HepG2 (cell line): ENCODE measurements around the gene CARMIL1. TPM values are rescaled to one million over a fixed set of nuclear protein-coding genes. Genes with fewer than 3 reads are reported as not detected.
A peak's percentile ranks its signal among the peaks of the same experiment; 100 is the strongest.

Experiments used
- ATAC-seq: fragments of 200-7000 bp; cut with Tn5 transposase; 3 replicates; pipeline ENCODE4 v1.9.1; 2020; ENCODE audit warnings: mild to moderate bottlenecking, moderate library complexity
- BruUV-seq: library from RNA; stranded (reverse); fragments of 400-500 nt; replicated peaks from 2 replicates; lab custom pipeline; 2021; lab: Mats Ljungman, UMichigan
- CTCF ChIA-PET: fragments of 300-600 bp; formaldehyde crosslinking; extraction: SDS; loops from one replicate; lab custom pipeline; 2021; ENCODE audit warnings: low total read pairs, inconsistent platforms, low intra/inter-chr PET ratio; lab: Yijun Ruan, JAX
- POLR2A ChIA-PET: fragments of 350-600 bp; sonication (Branson Sonifier 250); formaldehyde crosslinking; loops from one replicate; lab custom pipeline; 2020; ENCODE audit warnings: antibody characterized with exemption, inconsistent platforms; lab: Yijun Ruan, JAX
- DNase-seq: peaks from one replicate; pipeline ENCODE4 v3.0.0-alpha.2; 2015; ENCODE audit warnings: low spot score
- FAIRE-seq: peaks from 3 replicates; lab custom pipeline; 2011; peaks lifted over from hg19 to GRCh38; lab: Jason Lieb, UNC
- H2AFZ ChIP-seq: one replicate; pipeline ENCODE4 v1.6.1; 2011; ENCODE audit warnings: low read length, inconsistent platforms
- H3K27ac ChIP-seq: fragments of 300-600 bp; 3 replicates; pipeline ENCODE4 v1.8.0; 2011; ENCODE audit warnings: mixed run types, mild to moderate bottlenecking, mixed read lengths, low read length, inconsistent platforms; ENCODE audit not compliant: insufficient read depth; ENCODE audit errors: extremely low read length
- H3K27me3 ChIP-seq, 2 experiments: fragments of 200-600 bp in 1 of 2; 2 replicates in 1 of 2; 3 replicates in 1 of 2; pipeline versions ENCODE4 v1.6.0 to v1.8.0; 2011; ENCODE audit warnings: low read length in 2 of 2, mild to moderate bottlenecking in 2 of 2, moderate library complexity in 2 of 2, inconsistent platforms in 1 of 2; ENCODE audit not compliant: insufficient read depth in 2 of 2, control insufficient read depth in 1 of 2
- H3K36me3 ChIP-seq, 2 experiments: fragments of 200-600 bp in 1 of 2; replicated peaks in 1 of 2; 2 replicates in 1 of 2; 3 replicates in 1 of 2; pipeline versions ENCODE4 v1.5.1 to v1.8.0; 2011; ENCODE audit warnings: low read length in 2 of 2, inconsistent platforms in 1 of 2; ENCODE audit not compliant: insufficient read depth in 2 of 2, control insufficient read depth in 1 of 2
- H3K4me1 ChIP-seq: 2 replicates; pipeline ENCODE4 v1.5.1; 2012; ENCODE audit warnings: low read length, inconsistent platforms; ENCODE audit not compliant: insufficient read depth
- H3K4me2 ChIP-seq: 2 replicates; pipeline ENCODE4 v1.6.0; 2011; ENCODE audit warnings: low read depth, low read length, inconsistent platforms
- H3K4me3 ChIP-seq, 3 experiments: fragments of 200-600 bp in 1 of 3; sonication (generic), shearing (Covaris generic) in 1 of 3; replicated peaks in 1 of 3; 2 replicates each; pipeline ENCODE4 v1.5.1; 2011 to 2016; ENCODE audit warnings: low read length in 3 of 3, inconsistent platforms in 2 of 3, low read depth in 2 of 3, mild to moderate bottlenecking in 2 of 3, control low read depth in 1 of 3, mixed read lengths in 1 of 3; ENCODE audit not compliant: insufficient read depth in 1 of 3
- H3K79me2 ChIP-seq: one replicate; pipeline ENCODE4 v1.6.1; 2011; ENCODE audit warnings: low read length, inconsistent platforms; ENCODE audit not compliant: insufficient read depth
- H3K9ac ChIP-seq: 2 replicates; pipeline ENCODE4 v1.6.0; 2011; ENCODE audit warnings: mild to moderate bottlenecking, low read depth, low read length, inconsistent platforms; ENCODE audit not compliant: insufficient read depth
- H3K9me3 ChIP-seq: 2 replicates; pipeline ENCODE4 v1.5.1; 2012; ENCODE audit warnings: mild to moderate bottlenecking, low read length
- H4K20me1 ChIP-seq: 2 replicates; pipeline ENCODE4 v1.6.0; 2011; ENCODE audit warnings: inconsistent platforms, mild to moderate bottlenecking, low read length, moderate library complexity; ENCODE audit not compliant: insufficient read depth
- HDAC6 ChIP-seq: fragments of 200-600 bp; sonication (generic); IDR thresholded peaks from 2 replicates; pipeline ENCODE4 v1.7.0; 2017; ENCODE audit warnings: mild to moderate bottlenecking, antibody characterized with exemption, low read length, low read depth
- PHF8 ChIP-seq: sonication (generic); formaldehyde crosslinking; IDR thresholded peaks from 2 replicates; pipeline ENCODE4 v1.5.0; 2020; ENCODE audit warnings: missing genetic modification reagents
- POLR2G ChIP-seq: fragments of 200-400 bp; formaldehyde crosslinking; IDR thresholded peaks from 2 replicates; pipeline ENCODE4 v1.6.1; 2018; ENCODE audit warnings: mild to moderate bottlenecking, low read depth, low read length, moderate library complexity
- PRPF4 ChIP-seq: fragments of 200-400 bp; formaldehyde crosslinking; IDR thresholded peaks from 2 replicates; pipeline ENCODE4 v1.6.1; 2016; ENCODE audit warnings: low read length, low read depth; ENCODE audit not compliant: poor library complexity, severe bottlenecking
- ZKSCAN5 ChIP-seq: sonication (generic); formaldehyde crosslinking; IDR thresholded peaks from 2 replicates; pipeline ENCODE4 v1.5.1; 2020; ENCODE audit warnings: mild to moderate bottlenecking, missing genetic modification reagents
- ZNF263 ChIP-seq: sonication (generic); formaldehyde crosslinking; IDR thresholded peaks from 2 replicates; pipeline ENCODE4 v1.4.0; 2020; ENCODE audit warnings: missing genetic modification reagents
- ZNF331 ChIP-seq: sonication (generic); formaldehyde crosslinking; IDR thresholded peaks from 2 replicates; pipeline ENCODE4 v1.4.0; 2020; ENCODE audit warnings: missing genetic modification reagents
- ZNF619 ChIP-seq: sonication (generic); formaldehyde crosslinking; IDR thresholded peaks from 2 replicates; pipeline ENCODE4 v1.4.0; 2020; ENCODE audit warnings: mild to moderate bottlenecking, missing genetic modification reagents
- WGBS: methylation state at CpG from one replicate; pipeline ENCODE4 v1.1.6; 2017; ENCODE audit warnings: low lambda C conversion rate; 5-methylcytosine and 5-hydroxymethylcytosine counted together
- in situ Hi-C: cut with HindIII; loops from 2 replicates; pipeline ENCODE4 v1.10.0; 2017; ENCODE audit warnings: low pct_unique_long_range_greater_than_20kb; ENCODE audit not compliant: extremely low pct_ligation_motif_present
- intact Hi-C: fragments of 100-400 bp; cut with micrococcal nuclease; formaldehyde crosslinking; loops from one replicate; pipeline ENCODE4 v1.10.0; 2022; ENCODE audit not compliant: unreplicated experiment
- polyA plus RNA-seq, 8 experiments: library from polyadenylated mRNA; depleted of rRNA in 3 of 8; stranded (reverse) in 7 of 8; unstranded in 1 of 8; fragments of >200 nt; fragmentation: Illumina TruSeq in 4 of 8; extraction: Trizol in 4 of 8; gene quantifications; 2 replicates each; pipeline versions ENCODE4 v1.2.1 to v1.2.3, GENCODE V29; 2011 to 2016; ENCODE audit warnings: low read depth in 4 of 8, missing spikeins in 1 of 8, mixed read lengths in 1 of 8; ENCODE audit not compliant: insufficient read depth in 1 of 8
- total RNA-seq, 5 experiments: library from RNA; depleted of rRNA; stranded (reverse); fragments of >200 nt; fragmentation: Illumina TruSeq; extraction: Trizol; gene quantifications; 2 replicates each; pipeline ENCODE4 v1.2.3, GENCODE V29; 2016; ENCODE audit warnings: low read depth in 1 of 5
- TF ChIP-seq, protein P1 (sequence below): sonication (generic); formaldehyde crosslinking; IDR thresholded peaks from 2 replicates; pipeline ENCODE4 v1.4.0; 2020; ENCODE audit warnings: missing genetic modification reagents
- TF ChIP-seq, protein P2 (sequence below): sonication (generic); formaldehyde crosslinking; IDR thresholded peaks from 2 replicates; pipeline ENCODE4 v1.4.0; 2020; ENCODE audit warnings: missing genetic modification reagents
- TF ChIP-seq, protein P3 (sequence below): sonication (generic); formaldehyde crosslinking; IDR thresholded peaks from 2 replicates; pipeline ENCODE4 v1.8.0; 2022; ENCODE audit warnings: missing genetic modification reagents, mild to moderate bottlenecking, inconsistent platforms, borderline replicate concordance
- TF ChIP-seq, protein P4 (sequence below): sonication (generic); formaldehyde crosslinking; conservative IDR thresholded peaks from 2 replicates; pipeline ENCODE4 v1.4.0; 2020; ENCODE audit warnings: mild to moderate bottlenecking, missing genetic modification reagents, moderate library complexity

The CARMIL1 gene
- total and polyA plus RNA-seq, 2 of the 13 experiments (the other 11 are each of a cell fraction or from before 2014, with no cell fraction given), result 1.8 to 2.6 TPM

DNA sequence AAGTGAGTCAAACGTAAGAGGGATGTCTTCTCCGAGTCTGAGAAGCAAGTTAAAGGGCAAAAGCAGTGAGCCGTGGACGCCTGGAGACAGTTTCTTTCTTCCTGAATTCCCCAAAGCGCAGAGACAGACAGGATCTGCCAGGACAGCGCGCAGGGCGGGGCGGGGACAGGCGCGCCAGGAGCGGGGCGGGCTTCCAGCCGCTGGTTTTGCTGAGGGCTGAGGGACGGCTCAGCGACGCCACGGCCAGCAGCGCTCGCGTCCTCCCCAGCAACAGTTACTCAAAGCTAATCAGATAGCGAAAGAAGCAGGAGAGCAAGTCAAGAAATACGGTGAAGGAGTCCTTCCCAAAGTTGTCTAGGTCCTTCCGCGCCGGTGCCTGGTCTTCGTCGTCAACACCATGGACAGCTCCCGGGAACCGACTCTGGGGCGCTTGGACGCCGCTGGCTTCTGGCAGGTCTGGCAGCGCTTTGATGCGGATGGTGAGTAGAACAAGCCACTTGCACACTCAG is 372.9 kb downstream of the CARMIL1 start, which contains the start of gene SCGN:
Gene SCGN, plus strand, starts transcription at position 209 of the 509 bp plus-strand sequence. Its CDS starts 189 bp downstream, at position 398.
- DNase-seq (peak; percentile 55), FAIRE-seq (peak; percentile 18), ATAC-seq (peak; percentile 98)
- Histone ChIP-seq H3K9me3 (no peaks in the 10 kb centered on the region), H3K79me2 (no peaks in the 10 kb centered on the region), H4K20me1 (no peaks in the 10 kb centered on the region), H3K9ac (no peak within 1 kb of the TSS), H3K4me2 (peak within 1 kb of the TSS; percentile 84), H3K4me1 (peaks cover 14% of the 10 kb centered on the region), H3K27me3 (no peaks in the 10 kb centered on the region; a peak in 1 of 5 replicates), H3K27ac (no peak within 1 kb of the TSS), H2AFZ (no peak within 1 kb of the TSS), H3K36me3 (no peaks in the 10 kb centered on the region), H3K4me3 (peak within 1 kb of the TSS; percentile 27 to 68 (median 47); a peak in 4 of 6 replicates)
- intact Hi-C loops, result no loop called here
- in situ Hi-C loops, result no loop called here
- POLR2A ChIA-PET, result interaction anchor here (0.7 kb wide), 1 partner anchor 10 kb away, joined by 3 read pairs; no protein-coding TSS in a partner anchor
- CTCF ChIA-PET, result no interaction called here
- WGBS, result 3% methylated on average over 26 of the region's 35 CpGs
- no TSS peak for BruUV-seq
- TF ChIP-seq HDAC6, result no peak
- TF ChIP-seq PRPF4, result no peak
- TF ChIP-seq, protein P1, sequence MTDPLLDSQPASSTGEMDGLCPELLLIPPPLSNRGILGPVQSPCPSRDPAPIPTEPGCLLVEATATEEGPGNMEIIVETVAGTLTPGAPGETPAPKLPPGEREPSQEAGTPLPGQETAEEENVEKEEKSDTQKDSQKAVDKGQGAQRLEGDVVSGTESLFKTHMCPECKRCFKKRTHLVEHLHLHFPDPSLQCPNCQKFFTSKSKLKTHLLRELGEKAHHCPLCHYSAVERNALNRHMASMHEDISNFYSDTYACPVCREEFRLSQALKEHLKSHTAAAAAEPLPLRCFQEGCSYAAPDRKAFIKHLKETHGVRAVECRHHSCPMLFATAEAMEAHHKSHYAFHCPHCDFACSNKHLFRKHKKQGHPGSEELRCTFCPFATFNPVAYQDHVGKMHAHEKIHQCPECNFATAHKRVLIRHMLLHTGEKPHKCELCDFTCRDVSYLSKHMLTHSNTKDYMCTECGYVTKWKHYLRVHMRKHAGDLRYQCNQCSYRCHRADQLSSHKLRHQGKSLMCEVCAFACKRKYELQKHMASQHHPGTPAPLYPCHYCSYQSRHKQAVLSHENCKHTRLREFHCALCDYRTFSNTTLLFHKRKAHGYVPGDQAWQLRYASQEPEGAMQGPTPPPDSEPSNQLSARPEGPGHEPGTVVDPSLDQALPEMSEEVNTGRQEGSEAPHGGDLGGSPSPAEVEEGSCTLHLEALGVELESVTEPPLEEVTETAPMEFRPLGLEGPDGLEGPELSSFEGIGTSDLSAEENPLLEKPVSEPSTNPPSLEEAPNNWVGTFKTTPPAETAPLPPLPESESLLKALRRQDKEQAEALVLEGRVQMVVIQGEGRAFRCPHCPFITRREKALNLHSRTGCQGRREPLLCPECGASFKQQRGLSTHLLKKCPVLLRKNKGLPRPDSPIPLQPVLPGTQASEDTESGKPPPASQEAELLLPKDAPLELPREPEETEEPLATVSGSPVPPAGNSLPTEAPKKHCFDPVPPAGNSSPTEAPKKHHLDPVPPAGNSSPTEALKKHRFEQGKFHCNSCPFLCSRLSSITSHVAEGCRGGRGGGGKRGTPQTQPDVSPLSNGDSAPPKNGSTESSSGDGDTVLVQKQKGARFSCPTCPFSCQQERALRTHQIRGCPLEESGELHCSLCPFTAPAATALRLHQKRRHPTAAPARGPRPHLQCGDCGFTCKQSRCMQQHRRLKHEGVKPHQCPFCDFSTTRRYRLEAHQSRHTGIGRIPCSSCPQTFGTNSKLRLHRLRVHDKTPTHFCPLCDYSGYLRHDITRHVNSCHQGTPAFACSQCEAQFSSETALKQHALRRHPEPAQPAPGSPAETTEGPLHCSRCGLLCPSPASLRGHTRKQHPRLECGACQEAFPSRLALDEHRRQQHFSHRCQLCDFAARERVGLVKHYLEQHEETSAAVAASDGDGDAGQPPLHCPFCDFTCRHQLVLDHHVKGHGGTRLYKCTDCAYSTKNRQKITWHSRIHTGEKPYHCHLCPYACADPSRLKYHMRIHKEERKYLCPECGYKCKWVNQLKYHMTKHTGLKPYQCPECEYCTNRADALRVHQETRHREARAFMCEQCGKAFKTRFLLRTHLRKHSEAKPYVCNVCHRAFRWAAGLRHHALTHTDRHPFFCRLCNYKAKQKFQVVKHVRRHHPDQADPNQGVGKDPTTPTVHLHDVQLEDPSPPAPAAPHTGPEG (CRISPR knock-in tag), result peak; percentile 89; the same call in 1 of the 2 replicates
- TF ChIP-seq ZNF619 (CRISPR knock-in tag), result no peak
- peak; percentile 94 for TF ChIP-seq ZNF331 (CRISPR knock-in tag)
- TF ChIP-seq, protein P2, sequence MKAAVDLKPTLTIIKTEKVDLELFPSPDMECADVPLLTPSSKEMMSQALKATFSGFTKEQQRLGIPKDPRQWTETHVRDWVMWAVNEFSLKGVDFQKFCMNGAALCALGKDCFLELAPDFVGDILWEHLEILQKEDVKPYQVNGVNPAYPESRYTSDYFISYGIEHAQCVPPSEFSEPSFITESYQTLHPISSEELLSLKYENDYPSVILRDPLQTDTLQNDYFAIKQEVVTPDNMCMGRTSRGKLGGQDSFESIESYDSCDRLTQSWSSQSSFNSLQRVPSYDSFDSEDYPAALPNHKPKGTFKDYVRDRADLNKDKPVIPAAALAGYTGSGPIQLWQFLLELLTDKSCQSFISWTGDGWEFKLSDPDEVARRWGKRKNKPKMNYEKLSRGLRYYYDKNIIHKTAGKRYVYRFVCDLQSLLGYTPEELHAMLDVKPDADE (CRISPR knock-in tag), result peak; percentile 58; the same call in 1 of the 2 replicates
- TF ChIP-seq PHF8, result peak; percentile 57
- TF ChIP-seq, protein P3, sequence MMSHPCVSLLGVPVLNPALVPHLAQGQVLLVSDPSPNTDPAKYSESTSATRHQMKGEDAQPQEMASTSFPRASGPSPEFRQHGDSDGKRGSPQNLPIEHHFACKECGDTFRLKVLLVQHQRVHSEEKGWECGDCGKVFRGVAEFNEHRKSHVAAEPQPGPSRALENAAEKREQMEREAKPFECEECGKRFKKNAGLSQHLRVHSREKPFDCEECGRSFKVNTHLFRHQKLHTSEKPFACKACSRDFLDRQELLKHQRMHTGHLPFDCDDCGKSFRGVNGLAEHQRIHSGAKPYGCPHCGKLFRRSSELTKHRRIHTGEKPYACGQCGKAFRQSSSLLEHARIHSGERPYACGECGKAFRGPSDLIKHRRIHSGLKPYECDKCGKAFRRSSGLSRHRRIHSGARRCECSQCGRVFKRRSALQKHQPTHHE (CRISPR knock-in tag), result peak; percentile 96
- peak; percentile 80 for TF ChIP-seq ZNF263 (CRISPR knock-in tag)
- 0 out of 2 replicates have a peak, but pooled peaks have one; percentile 60 for TF ChIP-seq ZKSCAN5 (CRISPR knock-in tag)
- TF ChIP-seq POLR2G, result no peak
- TF ChIP-seq, protein P4, sequence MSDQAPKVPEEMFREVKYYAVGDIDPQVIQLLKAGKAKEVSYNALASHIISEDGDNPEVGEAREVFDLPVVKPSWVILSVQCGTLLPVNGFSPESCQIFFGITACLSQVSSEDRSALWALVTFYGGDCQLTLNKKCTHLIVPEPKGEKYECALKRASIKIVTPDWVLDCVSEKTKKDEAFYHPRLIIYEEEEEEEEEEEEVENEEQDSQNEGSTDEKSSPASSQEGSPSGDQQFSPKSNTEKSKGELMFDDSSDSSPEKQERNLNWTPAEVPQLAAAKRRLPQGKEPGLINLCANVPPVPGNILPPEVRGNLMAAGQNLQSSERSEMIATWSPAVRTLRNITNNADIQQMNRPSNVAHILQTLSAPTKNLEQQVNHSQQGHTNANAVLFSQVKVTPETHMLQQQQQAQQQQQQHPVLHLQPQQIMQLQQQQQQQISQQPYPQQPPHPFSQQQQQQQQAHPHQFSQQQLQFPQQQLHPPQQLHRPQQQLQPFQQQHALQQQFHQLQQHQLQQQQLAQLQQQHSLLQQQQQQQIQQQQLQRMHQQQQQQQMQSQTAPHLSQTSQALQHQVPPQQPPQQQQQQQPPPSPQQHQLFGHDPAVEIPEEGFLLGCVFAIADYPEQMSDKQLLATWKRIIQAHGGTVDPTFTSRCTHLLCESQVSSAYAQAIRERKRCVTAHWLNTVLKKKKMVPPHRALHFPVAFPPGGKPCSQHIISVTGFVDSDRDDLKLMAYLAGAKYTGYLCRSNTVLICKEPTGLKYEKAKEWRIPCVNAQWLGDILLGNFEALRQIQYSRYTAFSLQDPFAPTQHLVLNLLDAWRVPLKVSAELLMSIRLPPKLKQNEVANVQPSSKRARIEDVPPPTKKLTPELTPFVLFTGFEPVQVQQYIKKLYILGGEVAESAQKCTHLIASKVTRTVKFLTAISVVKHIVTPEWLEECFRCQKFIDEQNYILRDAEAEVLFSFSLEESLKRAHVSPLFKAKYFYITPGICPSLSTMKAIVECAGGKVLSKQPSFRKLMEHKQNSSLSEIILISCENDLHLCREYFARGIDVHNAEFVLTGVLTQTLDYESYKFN (CRISPR knock-in tag), result peak; percentile 54; the same call in 1 of the 2 replicates
